Fibroblast of the aortic adventitia (primary cell): Measurements from ENCODE around the gene DIP2C. TPM values are rescaled to one million over a fixed set of nuclear protein-coding genes. Genes with fewer than 3 reads are reported as not detected.

Source experiments
- DNase-seq: peaks from one replicate; pipeline ENCODE4 v3.0.0-alpha.2; 2010; ENCODE audit warnings: low read depth
- H3K4me3 ChIP-seq: 2 replicates; pipeline ENCODE4 v1.5.1; 2011; ENCODE audit warnings: low read depth, mild to moderate bottlenecking, control low read depth, low read length, moderate library complexity
- CTCF ChIP-seq: IDR thresholded peaks from 2 replicates; pipeline ENCODE4 v1.5.1; 2011; ENCODE audit warnings: mild to moderate bottlenecking, low read length, control low read depth, inconsistent platforms; ENCODE audit not compliant: insufficient read depth
- total RNA-seq: library from RNA; depleted of rRNA; stranded (reverse); fragments of >200 nt; gene quantifications from 2 replicates; pipeline ENCODE4 v1.2.3, GENCODE V29; 2012; ENCODE audit warnings: low replicate concordance

The DIP2C gene
- total RNA-seq, 1 donor, result 15.7 TPM

GRCh38 chr10:283140-283479, 406.4 kb downstream of the DIP2C start:
- no peak overlapping the region for H3K4me3 ChIP-seq
- no peak for DNase-seq

GRCh38 chr10:282294-283139, 407.0 kb downstream of the DIP2C start:
- no peak overlapping the region for H3K4me3 ChIP-seq
- peak; percentile 29 for DNase-seq
- TF ChIP-seq CTCF, result no peak

More at GRCh38 chr10:283140-283479, 406.4 kb downstream of the DIP2C start:
- TF ChIP-seq CTCF, result no peak

GRCh38 chr10:279655-280054, 409.8 kb downstream of the DIP2C start:
- DNase-seq, result no peak
- no peak for TF ChIP-seq CTCF

GRCh38 chr10:279232-279631, 410.2 kb downstream of the DIP2C start:
- no peak overlapping the region for H3K4me3 ChIP-seq
- no peak for DNase-seq
- TF ChIP-seq CTCF, result no peak

More at GRCh38 chr10:279655-280054, 409.8 kb downstream of the DIP2C start:
- no peak overlapping the region for H3K4me3 ChIP-seq

- TF ChIP-seq CTCF, result no peak
- no peak for DNase-seq
Measured at GRCh38 chr10:278707-279106, 410.8 kb downstream of the DIP2C start.

GRCh38 chr10:277963-278362, 411.5 kb downstream of the DIP2C start:
- no peak overlapping the region for H3K4me3 ChIP-seq
- no peak for TF ChIP-seq CTCF
- no peak for DNase-seq

More at GRCh38 chr10:278707-279106, 410.8 kb downstream of the DIP2C start:
- H3K4me3 ChIP-seq, result no peak overlapping the region
